B cell (primary cell): Measurements from ENCODE around the gene SASS6. TPM values are rescaled to one million over a fixed set of nuclear protein-coding genes. Genes with fewer than 3 reads are reported as not detected.

ENCODE experiments used
- ATAC-seq: fragments of 200-7000 bp; cut with Tn5 transposase; one replicate; pipeline ENCODE4 v1.10.0; 2021; ENCODE audit warnings: low read depth, mild to moderate bottlenecking, moderate number of reproducible peaks, moderate library complexity
- CTCF ChIA-PET: fragments of 350-600 bp; sonication (Branson Sonifier 250); formaldehyde crosslinking; loops from one replicate; lab custom pipeline; 2021; ENCODE audit warnings: antibody characterized with exemption, inconsistent platforms; lab: Charles Lee
- POLR2A ChIA-PET: fragments of 350-600 bp; sonication (Branson Sonifier 250); formaldehyde crosslinking; loops from one replicate; lab custom pipeline; 2021; ENCODE audit warnings: antibody characterized with exemption; lab: Charles Lee
- DNase-seq: peaks from one replicate; pipeline ENCODE4 v3.0.0; 2013
- H2AFZ ChIP-seq: 2 replicates; pipeline ENCODE4 v1.6.1; 2012; ENCODE audit warnings: mild to moderate bottlenecking, low read depth, low read length; ENCODE audit not compliant: insufficient read depth, poor library complexity, severe bottlenecking
- H3K27ac ChIP-seq, 2 donors: 1 replicate in 1 of 2; 2 replicates in 1 of 2; pipeline ENCODE4 v1.5.1; 2012 to 2013; ENCODE audit warnings: low read length in 2 of 2, mild to moderate bottlenecking in 2 of 2, moderate library complexity in 1 of 2
- H3K27me3 ChIP-seq, 4 experiments: fragments of 200-600 bp in 1 of 4; sonication (generic) in 1 of 4; replicated peaks in 1 of 4; 1 replicate in 2 of 4; 2 replicates in 2 of 4; pipeline versions ENCODE4 v1.6.1 to v1.7.0; 2013 to 2016; ENCODE audit warnings: low read length in 3 of 4, mild to moderate bottlenecking in 2 of 4, mixed read lengths in 1 of 4, moderate library complexity in 1 of 4; ENCODE audit not compliant: insufficient read depth in 4 of 4, control insufficient read depth in 3 of 4; ENCODE audit errors: control extremely low read depth in 1 of 4
- H3K36me3 ChIP-seq, 2 experiments: replicated peaks in 1 of 2; 1 replicate in 1 of 2; 2 replicates in 1 of 2; pipeline versions ENCODE4 v1.6.1 to v1.7.1; 2013; ENCODE audit warnings: low read length in 1 of 2; ENCODE audit not compliant: insufficient read depth in 2 of 2, control insufficient read depth in 1 of 2; ENCODE audit errors: control extremely low read depth in 1 of 2, extremely low read depth in 1 of 2
- H3K4me1 ChIP-seq, 2 donors: fragments of 200-600 bp in 1 of 2; sonication (generic) in 1 of 2; 1 replicate in 1 of 2; 2 replicates in 1 of 2; pipeline versions ENCODE4 v1.5.1 to v1.6.1; 2013 to 2017; ENCODE audit warnings: low read length in 2 of 2; ENCODE audit not compliant: control insufficient read depth in 2 of 2, insufficient read depth in 2 of 2
- H3K4me2 ChIP-seq: replicated peaks from 2 replicates; pipeline ENCODE3; 2012; ENCODE audit warnings: mild to moderate bottlenecking, low read depth, low read length; ENCODE audit not compliant: poor library complexity, severe bottlenecking
- H3K4me3 ChIP-seq, 5 experiments: fragments of 200-600 bp in 1 of 5; sonication (generic) in 1 of 5; 1 replicate in 3 of 5; 2 replicates in 2 of 5; pipeline versions ENCODE4 v1.5.1 to v1.7.0; 2011 to 2016; ENCODE audit warnings: low read length in 4 of 5, mild to moderate bottlenecking in 4 of 5, low read depth in 2 of 5, control low read depth in 1 of 5, moderate library complexity in 1 of 5; ENCODE audit not compliant: insufficient read depth in 1 of 5; ENCODE audit errors: control extremely low read depth in 1 of 5, extremely low read depth in 1 of 5
- H3K79me2 ChIP-seq: fragments of 200-600 bp; sonication (generic); one replicate; pipeline ENCODE4 v1.6.0; 2016; ENCODE audit warnings: low read length; ENCODE audit not compliant: control insufficient read depth, insufficient read depth
- H3K9ac ChIP-seq: fragments of 200-600 bp; sonication (generic); 2 replicates; pipeline ENCODE4 v1.6.1; 2017; ENCODE audit warnings: mild to moderate bottlenecking, low read length, moderate library complexity
- H3K9me3 ChIP-seq, 3 donors: one replicate each; pipeline versions ENCODE4 v1.6.1 to v1.7.1; 2013; ENCODE audit warnings: low read length in 2 of 3; ENCODE audit not compliant: control insufficient read depth in 2 of 3, insufficient read depth in 1 of 3; ENCODE audit errors: control extremely low read depth in 1 of 3
- H4K20me1 ChIP-seq: 2 replicates; pipeline ENCODE4 v1.6.0; 2012; ENCODE audit warnings: mild to moderate bottlenecking, low read length; ENCODE audit not compliant: insufficient read depth, control insufficient read depth, poor library complexity, severe bottlenecking
- H3K27ac Mint-ChIP-seq: one replicate; pipeline ENCODE4 v1.8.0; 2021; ENCODE audit warnings: mixed read lengths
- H3K27me3 Mint-ChIP-seq: one replicate; pipeline ENCODE4 v1.8.0; 2021; ENCODE audit warnings: mixed read lengths
- H3K4me1 Mint-ChIP-seq: one replicate; pipeline ENCODE4 v1.8.0; 2021; ENCODE audit warnings: mixed read lengths
- H3K4me3 Mint-ChIP-seq: one replicate; pipeline ENCODE4 v1.8.0; 2021; ENCODE audit warnings: mixed read lengths
- H3K9me3 Mint-ChIP-seq: one replicate; pipeline ENCODE4 v1.8.0; 2022; ENCODE audit warnings: mixed read lengths; ENCODE audit not compliant: insufficient read depth
- CTCF ChIP-seq: fragments of 200-600 bp; IDR thresholded peaks from one replicate; pipeline ENCODE4 v1.8.0; 2022; ENCODE audit warnings: antibody characterized with exemption, mild to moderate bottlenecking
- EZH2 ChIP-seq: IDR thresholded peaks from 2 replicates; pipeline ENCODE4 v1.6.1; 2012; ENCODE audit warnings: borderline replicate concordance, low read depth, mild to moderate bottlenecking, moderate library complexity, low read length; ENCODE audit not compliant: insufficient read depth, poor library complexity, severe bottlenecking
- WGBS: methylation state at CpG from one replicate; pipeline ENCODE4 v1.1.5; 2013; ENCODE audit warnings: missing lambda C conversion rate; ENCODE audit not compliant: insufficient coverage; 5-methylcytosine and 5-hydroxymethylcytosine counted together
- intact Hi-C: fragments of 100-400 bp; cut with micrococcal nuclease; formaldehyde crosslinking; loops from one replicate; pipeline ENCODE4 v1.10.0; 2022
- polyA plus RNA-seq: library from polyadenylated mRNA; depleted of rRNA; stranded (reverse); fragments of >200 nt; gene quantifications from 2 replicates; pipeline ENCODE4 v1.2.3, GENCODE V29; 2012
- total RNA-seq, 2 donors: library from RNA; stranded (reverse); fragments of 120-200 nt in 1 of 2; gene quantifications; 1 replicate in 1 of 2; 2 replicates in 1 of 2; pipeline versions ENCODE4 v1.2.3 to v1.2.4, GENCODE V29; 2013 to 2022

Gene SASS6
- total and polyA plus RNA-seq, 2 donors (not counting 1 experiment from before 2014, with no cell fraction given): 1.1 to 7.0 TPM

GRCh38 chr1:100164216-100164615 lies 31.5 kb upstream of the SASS6 start:
- CTCF ChIA-PET: interaction anchor here (0.8 kb wide), 1 partner anchor 299 kb away, joined by 3 read pairs; no protein-coding TSS in a partner anchor
- Histone ChIP-seq H3K79me2 (no peaks in the 10 kb centered on the region), H3K36me3 (no peaks in the 10 kb centered on the region), H3K27me3 (no peaks in the 10 kb centered on the region), H3K4me1 (no peaks in the 10 kb centered on the region), H3K9ac (no peak overlapping the region), H2AFZ (no peak overlapping the region), H3K9me3 (no peaks in the 10 kb centered on the region), H3K27ac (no peak overlapping the region), H3K4me3 (no peak overlapping the region), H3K4me2 (no peak overlapping the region), H4K20me1 (no peaks in the 10 kb centered on the region)
- TF ChIP-seq CTCF (no peak), EZH2 (no peak)
- no peaks in the 10 kb centered on the region for H3K9me3 Mint-ChIP-seq
- H3K4me3 Mint-ChIP-seq: no peak overlapping the region
- H3K4me1 Mint-ChIP-seq: no peaks in the 10 kb centered on the region
- no CpG with 5 or more reads among the region's 2 CpGs for WGBS
- DNase-seq: no peak
- POLR2A ChIA-PET: no interaction called here
- no peak for ATAC-seq
- H3K27me3 Mint-ChIP-seq: no peaks in the 10 kb centered on the region
- intact Hi-C loops: no loop called here
- H3K27ac Mint-ChIP-seq: no peak overlapping the region

- no peak for TF ChIP-seq EZH2
- no peak for TF ChIP-seq CTCF
- POLR2A ChIA-PET: no interaction called here
- intact Hi-C loops: no loop called here
These were observed 30.2 kb upstream of the SASS6 start for GRCh38 chr1:100162881-100163280.

More at GRCh38 chr1:100162881-100163280, 30.2 kb upstream of the SASS6 start:
- H3K27ac ChIP-seq: no peak overlapping the region
- no peaks in the 10 kb centered on the region for H3K4me1 Mint-ChIP-seq
- H3K4me3 Mint-ChIP-seq: no peak overlapping the region
- H4K20me1 ChIP-seq: no peaks in the 10 kb centered on the region
- no peaks in the 10 kb centered on the region for H3K36me3 ChIP-seq
- no peaks in the 10 kb centered on the region for H3K9me3 Mint-ChIP-seq
- DNase-seq (no peak), ATAC-seq (no peak)
- H3K27ac Mint-ChIP-seq: no peak overlapping the region
- no peaks in the 10 kb centered on the region for H3K79me2 ChIP-seq
- no peaks in the 10 kb centered on the region for H3K27me3 ChIP-seq
- no peaks in the 10 kb centered on the region for H3K4me1 ChIP-seq
- H3K9me3 ChIP-seq: no peaks in the 10 kb centered on the region
- H3K4me2 ChIP-seq: no peak overlapping the region
- CTCF ChIA-PET: no interaction called here
- no peaks in the 10 kb centered on the region for H3K27me3 Mint-ChIP-seq
- H3K4me3 ChIP-seq: no peak overlapping the region
- no peak overlapping the region for H2AFZ ChIP-seq
- H3K9ac ChIP-seq: no peak overlapping the region
